Tibial nerve (tissue), 4 donors: ENCODE results near the gene RNF157.

ENCODE experiments used
- CTCF ChIP-seq, 5 experiments: fragments of 200-600 bp in 3 of 5; fragments of 450-650 bp in 2 of 5; sonication (generic) in 3 of 5; IDR thresholded peaks; one replicate each; pipeline ENCODE4 v1.5.1; 2016 to 2019; ENCODE audit warnings: antibody characterized with exemption in 5 of 5, mild to moderate bottlenecking in 3 of 5, moderate library complexity in 2 of 5
- EP300 ChIP-seq, 2 donors: sonication (generic); formaldehyde crosslinking; IDR thresholded peaks; one replicate each; pipeline ENCODE4 v1.6.1; 2017; ENCODE audit warnings: antibody characterized with exemption in 2 of 2, mild to moderate bottlenecking in 1 of 2
- POLR2A ChIP-seq, 2 donors: fragments of 450-650 bp; IDR thresholded peaks; one replicate each; pipeline ENCODE4 v1.6.1; 2017; ENCODE audit warnings: antibody characterized with exemption in 2 of 2, mild to moderate bottlenecking in 2 of 2, moderate library complexity in 2 of 2

DNA sequence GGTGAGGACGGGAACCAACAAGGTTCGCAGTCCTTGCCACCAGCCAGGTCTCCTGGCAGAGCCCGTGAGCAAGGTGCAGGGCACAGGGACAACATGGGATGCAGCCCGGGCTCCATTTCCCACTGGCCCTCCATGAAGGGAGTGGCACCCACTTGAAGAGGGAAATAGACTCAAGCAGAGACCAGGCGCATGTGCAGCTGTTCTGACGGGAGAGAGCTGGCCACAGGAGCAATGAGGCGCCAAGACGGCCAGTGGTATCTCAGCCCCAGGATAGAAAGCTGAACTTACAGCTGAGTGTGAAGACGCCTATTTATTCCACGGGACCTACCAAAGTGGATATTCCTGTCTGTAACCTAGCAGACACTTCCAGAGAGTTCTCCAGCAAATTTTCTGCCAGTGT is 91.1 kb downstream of the RNF157 start:
- no peak for TF ChIP-seq CTCF (IDR thresholded peaks at IDR 0.05)
- no peak for TF ChIP-seq POLR2A (IDR thresholded peaks at IDR 0.05)
- TF ChIP-seq EP300 (IDR thresholded peaks at IDR 0.05) = no peak
